DMS153 (cell line): ENCODE measurements around the gene CCDC63.
A peak's percentile ranks its signal among the peaks of the same experiment; 100 is the strongest.

Experiments
- DNase-seq: peaks from one replicate; lab custom pipeline; 2025; lab: John Stamatoyannopoulos, UW

CCDC63 gene

DNA sequence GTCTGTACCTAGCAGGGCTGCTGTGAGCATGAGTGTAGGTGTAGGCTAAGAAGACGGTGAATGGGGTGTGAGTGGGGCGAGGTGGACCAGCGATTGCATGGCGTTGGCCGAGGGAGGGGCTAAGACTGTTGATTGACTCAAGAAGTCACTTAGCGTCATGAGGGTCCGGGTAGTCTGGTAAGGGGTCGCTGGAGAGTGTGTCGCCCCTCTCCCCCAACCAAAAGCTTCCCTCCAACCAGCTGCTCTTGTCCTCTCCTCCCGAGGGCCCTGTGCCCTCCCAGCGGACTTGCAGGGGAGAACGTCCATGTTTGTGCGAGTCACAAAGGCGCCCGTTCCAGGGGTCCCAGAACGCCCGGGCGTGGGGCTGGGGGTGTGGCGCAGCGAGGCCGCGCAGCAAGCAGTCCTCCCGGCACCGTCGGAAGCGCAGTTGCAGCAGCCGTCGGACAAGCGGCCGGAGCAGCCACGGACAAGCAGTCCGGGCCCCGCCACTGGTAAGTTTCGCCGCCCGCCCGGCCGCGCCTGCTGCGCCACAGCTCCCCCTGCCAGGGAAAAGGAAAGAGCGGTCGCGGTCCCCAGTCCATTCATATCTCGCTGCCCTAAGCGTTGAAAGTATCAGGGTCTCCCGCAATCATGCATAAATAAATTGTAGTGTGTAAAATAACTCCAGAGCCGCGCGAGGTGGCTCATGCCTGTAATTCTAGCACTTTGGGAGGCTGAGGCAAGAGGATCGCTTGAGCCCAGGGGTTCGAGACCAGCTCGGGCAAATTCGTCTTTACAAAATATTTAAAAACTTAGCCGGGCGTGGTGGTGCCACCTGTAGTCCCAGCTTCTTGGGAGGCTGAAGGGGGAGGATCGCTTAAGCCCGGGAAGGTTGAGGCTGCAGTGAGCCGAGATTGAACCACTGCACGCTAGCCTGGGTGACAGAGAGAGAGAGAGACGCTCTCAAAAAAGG, at the start of gene CCDC63:
CCDC63 (plus strand) TSS at position 373 of the 952 bp plus-strand sequence. CDS start 5,968 bp downstream, outside the sequence.
- DNase-seq, result no peak

DNA sequence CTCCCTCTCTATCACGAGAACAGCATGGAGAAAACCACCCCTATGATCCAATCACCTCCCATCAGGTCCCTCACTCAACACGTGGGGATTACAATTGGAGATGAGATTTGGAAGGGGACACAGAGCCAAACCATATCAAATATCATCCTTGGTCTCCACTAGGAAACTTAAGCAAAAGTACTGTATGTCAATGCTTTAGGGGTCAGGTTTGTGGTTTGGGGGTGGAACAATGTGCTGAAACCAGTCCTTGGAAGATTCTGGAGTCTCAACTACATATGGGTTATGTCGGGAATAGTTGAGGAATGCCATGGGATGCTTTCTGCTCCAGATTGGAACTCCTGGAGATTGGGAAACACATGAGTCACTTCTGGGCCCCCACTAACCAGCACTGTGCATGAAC, 48.3 kb upstream of the CCDC63 start:
- no peak for DNase-seq

DNA sequence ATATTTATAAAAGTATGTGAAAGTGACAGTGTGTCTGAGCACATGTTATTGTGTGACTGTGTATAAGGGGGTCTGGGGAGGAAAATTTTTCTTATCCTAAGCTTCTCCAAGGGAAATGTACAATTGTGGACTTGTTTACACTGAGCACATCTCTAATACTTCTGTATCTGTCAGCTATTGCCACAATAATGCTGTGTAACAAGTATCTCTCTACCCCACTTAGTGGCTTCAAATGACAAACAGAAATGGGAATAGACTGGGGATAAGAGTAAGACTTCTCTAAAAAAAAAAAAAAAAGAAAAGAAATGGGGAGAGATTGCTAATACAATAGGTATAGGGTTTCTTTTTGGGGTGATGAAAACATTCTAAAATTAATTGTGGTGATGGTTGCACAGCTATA, 44.3 kb upstream of the CCDC63 start:
- DNase-seq, result no peak

DNA sequence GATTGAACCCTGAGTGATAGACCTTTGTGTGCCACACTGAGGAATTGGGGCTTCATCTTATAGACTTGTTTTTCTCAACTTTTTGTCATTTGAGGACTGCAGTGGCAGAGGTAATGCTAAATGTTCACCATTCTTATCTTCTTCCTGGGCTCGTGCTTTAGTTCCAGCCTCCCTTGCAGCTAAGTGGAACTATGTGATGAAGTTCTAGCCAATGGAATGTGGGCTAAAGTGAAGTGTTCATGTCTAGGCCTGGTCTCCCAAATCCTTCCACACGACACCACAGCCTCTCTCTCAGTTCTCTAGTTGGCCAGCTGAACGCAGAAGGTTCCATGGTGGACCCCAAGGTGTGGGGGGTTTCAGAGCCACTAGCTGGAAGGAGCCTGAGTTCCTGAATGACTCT, 42.4 kb upstream of the CCDC63 start:
- DNase-seq, result no peak

DNA sequence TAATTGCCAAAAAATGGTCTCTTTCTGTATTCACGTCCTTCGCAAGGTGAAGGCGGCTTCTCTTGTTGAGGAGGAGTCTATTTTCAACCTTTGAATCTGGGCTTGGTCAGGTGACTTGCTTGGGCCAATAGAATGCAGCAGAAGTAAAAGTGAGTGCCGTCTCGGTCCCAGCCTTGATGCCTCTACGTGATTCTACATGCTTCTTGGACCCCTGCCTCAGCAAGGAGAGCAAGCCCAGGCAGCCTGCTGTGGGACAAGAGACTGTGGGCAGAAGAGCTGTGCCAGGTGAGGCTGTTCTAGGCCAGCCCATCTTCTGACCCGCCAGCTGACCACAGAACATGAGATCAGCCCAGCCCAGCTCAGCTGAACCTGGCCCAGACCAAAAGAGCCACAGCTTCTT, 39.1 kb upstream of the CCDC63 start:
- DNase-seq, result no peak

DNA sequence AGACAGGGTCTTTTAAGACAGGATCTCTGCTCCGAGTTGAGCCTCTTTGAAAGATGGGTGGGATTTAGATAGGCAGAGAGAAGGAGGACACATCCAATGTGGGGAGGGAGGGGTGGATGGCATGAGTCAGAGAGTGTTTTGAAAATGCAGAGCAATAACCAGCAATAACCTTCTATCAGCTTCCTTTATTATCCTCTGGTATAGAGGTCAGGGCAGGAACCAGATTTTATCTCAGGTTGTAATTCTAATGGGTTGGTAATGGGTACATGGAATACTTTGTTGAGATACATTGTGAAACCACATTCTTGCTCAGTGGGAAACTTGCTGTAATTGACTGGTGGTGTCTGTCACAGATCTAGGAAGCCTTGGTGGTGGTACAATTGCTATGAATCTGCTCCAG, 37.6 kb upstream of the CCDC63 start:
- DNase-seq, result no peak

DNA sequence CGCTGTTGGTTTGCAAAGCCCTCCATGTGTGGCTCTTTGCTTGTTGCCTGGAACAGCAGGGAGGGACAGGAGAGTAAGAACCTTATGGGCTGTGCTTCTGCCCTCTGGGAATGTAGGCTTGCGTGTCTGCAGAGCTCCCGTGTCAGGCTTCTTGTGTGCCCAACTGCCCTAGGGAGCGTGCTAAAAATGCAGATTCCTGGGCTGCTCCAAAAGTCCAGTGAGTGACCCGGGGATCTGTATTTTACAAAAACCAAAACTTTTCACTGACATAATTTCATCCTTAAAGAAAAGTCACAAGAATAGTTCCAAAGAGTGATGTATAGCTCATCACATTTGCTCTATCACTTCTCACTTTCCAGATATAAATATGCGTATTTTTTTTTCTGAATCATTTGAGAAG, 34.8 kb upstream of the CCDC63 start:
- DNase-seq, result no peak

DNA sequence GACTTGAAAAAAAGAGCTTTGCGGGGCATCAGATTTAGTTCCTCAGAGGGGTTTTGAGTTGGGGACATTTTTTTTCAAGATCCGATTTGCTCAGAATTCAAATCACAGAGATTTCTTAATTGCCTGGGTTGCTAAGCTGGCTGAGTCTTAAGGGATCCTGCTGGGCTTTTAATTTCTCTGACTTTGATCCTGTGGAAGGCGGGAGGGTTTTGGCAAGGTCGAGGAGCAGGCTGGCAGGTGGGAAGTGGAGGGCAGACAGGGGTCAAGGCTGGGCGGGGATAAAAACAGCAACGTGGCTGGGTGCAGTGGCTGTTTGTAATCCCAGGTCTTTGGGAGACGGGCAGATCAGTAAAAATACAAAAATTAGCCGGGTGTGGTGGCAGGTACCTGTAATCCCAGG, 33.5 kb upstream of the CCDC63 start:
- DNase-seq, result no peak

DNA sequence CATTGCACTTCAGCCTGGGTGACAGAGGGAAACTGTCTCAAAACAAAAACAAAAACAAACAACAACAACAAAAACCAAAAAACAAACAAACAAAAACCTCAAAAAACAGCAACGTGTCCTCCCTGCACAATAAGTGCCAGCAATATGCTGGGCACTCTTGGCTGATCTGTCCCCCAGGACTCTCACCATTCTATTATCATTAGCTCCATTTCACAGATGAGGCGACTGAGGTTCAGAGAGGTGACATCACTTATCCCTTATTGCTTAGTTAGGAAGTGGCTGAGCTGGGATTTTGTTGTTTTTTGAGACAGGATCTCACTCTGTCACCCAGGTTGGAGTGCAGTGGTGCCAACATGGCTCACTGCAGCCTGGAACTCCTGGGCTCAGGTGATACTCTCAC, 33.0 kb upstream of the CCDC63 start:
- DNase-seq, result no peak

DNA sequence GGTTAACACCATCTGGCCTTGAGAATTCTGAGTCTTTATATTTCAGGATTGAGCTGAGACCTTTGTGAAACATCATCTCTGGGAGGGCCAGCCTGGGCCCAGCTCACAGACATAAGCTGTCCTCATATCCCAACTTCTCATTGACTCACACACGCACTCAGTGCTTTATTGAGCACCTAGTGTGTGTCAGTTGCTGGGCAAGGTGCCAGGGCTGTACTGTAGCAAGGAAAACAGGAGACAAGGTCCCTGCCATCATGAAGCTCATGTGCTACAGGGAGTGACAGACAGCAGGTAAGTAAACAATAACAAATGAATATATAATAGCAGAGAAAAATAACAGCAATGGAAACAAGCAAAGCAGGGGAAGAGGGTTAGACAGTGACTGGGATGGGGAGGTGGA, 30.5 kb upstream of the CCDC63 start:
- no peak for DNase-seq

DNA sequence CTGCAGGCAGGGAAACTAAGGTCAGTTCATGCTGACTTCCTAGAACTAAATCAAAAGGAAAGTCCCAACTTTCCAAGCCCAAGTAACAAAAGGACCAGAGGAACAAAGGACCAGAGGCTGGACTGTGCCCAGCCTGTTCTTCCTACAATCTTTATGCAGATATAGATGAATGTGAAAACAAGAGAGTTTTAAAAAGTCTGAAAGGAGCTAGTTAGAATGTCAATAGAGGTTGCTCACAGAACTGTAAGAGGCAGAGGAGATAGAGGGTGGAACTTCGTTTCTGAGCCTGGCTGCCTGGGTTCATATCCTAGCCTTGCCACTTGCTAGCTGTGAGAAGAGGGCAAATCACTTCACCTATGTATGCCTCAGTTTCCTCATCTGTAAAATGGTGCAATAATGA, 30.0 kb upstream of the CCDC63 start:
- no peak for DNase-seq

DNA sequence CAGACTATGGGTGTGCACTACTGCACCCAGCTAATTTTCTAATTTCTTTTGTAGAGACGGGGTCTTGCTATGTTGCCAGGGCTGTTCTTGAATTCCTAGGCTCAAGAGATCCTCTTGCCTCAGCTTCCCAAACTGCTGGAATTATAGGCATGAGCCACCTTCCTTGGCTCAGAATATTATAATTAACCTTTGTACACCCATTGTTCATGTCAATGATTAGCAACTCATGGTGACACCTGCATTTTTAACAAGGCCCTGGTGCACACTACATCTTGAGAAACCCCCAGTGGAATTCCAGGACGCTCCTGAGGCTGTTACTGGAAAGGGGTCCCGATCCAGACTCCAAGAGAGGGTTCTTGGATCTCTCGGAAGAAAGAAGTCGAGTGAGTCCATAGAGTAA, 28.3 kb upstream of the CCDC63 start:
- DNase-seq, result no peak

DNA sequence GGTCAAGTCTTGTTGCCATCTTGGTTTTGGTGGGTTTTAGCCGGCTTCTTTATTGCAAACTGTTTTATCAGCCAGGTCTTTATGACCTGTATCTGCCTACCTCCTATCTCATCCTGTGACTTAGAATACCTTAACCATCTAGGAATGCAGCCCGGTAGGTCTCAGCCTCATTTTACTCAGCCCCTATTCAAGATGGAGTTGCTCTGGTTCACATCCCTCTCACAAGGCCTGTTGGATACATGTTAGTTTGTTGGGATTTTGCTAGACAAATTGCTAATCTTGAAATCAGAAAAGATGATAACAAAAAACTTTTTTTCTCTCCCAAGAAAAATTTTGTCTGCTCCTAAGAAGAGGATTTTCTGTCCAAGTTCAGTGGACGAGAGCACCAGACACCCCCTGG, 27.6 kb upstream of the CCDC63 start:
- no peak for DNase-seq

DNA sequence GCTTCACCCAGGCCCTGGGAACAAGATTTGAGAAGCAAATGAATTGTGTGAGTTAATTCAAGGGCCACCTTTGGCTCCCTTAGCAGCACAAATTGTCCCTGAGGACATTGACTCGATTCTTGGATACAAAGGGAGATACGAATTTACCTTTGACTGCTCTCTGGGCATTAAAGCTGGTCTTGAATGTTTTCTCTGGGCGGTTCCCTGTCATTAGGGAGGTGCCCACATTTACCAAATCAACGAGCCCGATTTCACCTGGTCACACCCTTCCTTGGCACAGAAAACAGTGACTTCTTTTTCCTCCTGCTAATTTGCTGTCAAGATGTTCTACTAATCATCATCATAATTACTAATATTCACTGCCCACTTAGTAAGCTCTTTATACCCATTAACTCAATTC, 27.1 kb upstream of the CCDC63 start:
- no peak for DNase-seq

DNA sequence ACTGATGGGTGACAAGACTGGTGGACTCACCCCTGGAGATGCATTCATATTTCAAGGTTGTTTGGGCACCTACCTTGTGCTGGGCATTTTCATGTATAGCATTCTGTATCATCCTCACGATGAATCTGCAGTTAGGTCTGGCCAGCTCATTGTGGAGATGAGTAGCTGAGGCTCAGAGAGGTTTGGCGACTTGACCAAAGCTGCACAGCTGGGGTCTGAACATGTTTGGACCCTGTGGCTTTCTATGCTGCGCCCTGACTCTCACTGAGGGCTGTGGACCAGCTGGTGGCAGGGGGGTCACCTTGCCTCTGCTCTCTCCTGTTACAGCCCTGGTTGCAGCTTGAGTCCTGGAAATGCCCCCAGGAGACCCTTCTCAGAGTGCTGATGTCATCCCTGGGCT, 24.9 kb upstream of the CCDC63 start:
- no peak for DNase-seq

DNA sequence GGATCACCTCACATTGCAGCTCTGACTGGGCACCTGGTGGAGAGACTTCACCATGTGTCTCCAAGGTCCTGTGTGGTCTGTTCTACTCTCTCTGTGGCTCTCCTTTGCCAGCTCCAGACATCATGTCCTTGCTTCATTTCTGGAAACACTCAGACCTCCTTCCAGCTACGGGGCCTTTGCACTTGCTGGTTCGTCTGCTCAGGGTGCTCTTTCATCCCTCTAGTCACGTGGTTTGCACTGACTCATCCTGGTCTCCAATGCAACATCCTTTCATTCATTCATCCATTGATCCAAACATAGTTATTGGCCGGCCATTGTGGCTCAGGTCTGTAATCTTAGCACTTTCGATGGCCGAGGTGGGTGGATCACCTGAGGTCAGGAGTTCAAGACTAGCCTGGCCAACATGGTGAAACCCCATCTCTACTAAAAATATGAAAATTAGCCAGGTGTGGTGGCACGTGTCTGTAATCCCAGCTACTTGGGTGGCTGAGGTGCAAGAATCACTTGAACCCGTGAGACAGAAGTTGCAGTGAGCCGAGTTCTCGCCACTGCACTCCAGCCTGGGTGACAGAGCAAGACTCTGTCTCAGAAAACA, 23.9 kb upstream of the CCDC63 start:
- DNase-seq, result no peak

DNA sequence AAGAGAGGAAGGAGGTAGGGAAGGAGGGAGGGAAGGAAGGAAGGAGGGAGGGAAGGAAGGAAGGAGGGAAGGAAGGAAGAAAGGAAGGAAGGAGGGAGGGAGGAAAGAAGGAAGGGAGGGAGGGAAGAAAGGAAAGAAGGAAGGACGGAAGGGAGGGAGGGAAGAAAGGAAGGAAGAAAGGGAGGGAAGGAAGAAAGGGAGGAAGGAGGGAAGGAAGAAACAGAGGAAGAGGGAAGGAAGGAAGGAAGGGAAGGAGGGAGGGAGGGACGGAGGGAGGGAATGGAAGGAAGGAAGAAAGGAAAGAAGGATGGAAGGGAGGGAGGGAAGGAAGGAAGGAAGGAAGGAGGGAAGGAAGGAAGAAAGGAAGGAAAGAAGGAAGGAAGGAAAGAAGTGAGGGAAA, 22.4 kb upstream of the CCDC63 start:
- no peak for DNase-seq

DNA sequence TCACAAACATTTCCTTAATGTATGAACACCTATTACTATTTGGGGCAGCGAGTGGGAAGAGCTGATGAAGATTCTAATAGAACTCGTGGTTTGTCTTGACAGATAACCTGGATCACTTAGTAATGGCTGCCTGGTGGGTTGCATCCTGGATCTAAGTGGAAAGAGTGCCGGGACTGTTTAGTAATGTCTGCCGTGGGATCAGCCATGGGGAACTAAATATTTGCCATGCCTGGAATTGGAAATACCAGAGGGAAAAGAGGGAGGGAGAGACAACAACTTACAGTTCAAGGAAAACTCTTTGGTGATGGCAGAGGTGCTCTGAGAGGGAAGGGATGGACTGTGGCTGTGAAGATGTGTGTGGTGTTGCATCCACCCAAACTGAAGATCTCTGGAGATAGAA, 21.3 kb upstream of the CCDC63 start:
- no peak for DNase-seq

DNA sequence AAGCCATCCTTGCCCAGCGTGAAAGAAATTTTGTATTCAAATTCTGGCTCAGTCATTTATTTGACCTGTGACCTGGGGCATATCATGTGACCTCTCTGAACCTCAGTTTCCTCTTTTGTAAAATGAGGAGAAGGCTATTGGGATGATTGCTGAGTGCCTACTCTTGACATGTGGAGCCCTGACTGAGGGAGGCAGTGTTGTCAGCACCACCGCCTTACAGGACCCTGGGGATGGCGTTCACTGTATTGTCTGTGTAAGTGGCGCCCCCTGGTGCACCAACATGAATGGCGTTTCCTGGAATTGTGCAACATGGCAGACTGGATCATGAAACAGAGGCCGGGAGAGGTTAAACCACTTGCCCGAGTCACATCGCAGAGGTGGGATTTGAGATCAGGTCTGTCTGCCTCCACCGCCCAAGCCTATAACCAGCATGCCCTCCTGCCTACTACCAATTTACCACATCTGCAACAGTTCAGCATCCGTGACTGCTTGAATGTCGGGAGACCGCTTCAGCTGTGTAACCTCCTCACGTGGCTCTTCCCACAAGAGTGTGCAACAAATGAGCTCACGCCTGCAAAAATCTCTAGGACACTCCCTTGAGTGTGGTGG, 20.1 kb upstream of the CCDC63 start:
- DNase-seq, result peak; percentile 64

DNA sequence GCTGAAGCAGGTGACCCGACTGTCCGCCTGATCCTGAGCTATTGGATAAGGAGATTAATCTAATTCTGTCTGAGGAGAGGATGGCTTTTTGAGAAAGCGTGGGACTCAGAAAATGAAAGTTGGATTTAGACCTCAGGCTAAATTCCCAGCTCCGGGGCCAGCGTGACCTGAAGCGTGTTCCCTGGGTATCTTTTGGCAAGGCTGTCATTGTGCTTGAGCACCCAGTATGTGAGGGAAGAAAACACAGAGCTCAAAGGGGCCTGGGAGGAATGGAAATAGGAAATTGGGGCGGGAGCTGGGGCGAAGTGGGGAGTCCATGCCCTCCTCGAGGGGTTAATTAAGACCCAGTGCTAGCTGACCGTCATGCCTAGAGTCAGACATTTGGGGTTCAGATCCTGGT, 17.5 kb upstream of the CCDC63 start:
- no peak for DNase-seq

DNA sequence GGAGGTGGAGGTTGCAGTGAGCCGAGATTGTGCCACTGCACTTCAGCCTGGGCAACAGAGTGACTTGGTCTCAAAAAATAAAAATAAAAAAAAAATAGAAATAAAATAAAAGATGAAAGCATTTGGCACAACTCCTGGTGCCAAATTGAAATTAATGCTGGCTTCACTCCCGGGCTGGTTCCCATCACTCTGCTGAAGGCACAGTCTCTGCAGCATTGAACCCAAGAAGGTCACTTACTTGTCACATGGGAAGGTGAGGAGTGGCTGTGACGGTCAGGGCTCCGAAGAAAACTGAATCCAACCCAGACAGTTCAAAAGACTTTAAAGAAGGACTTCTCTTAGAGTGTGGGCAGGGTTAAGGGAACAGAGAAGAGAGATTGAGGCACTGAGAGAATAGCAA, 10.5 kb upstream of the CCDC63 start:
- DNase-seq, result no peak

DNA sequence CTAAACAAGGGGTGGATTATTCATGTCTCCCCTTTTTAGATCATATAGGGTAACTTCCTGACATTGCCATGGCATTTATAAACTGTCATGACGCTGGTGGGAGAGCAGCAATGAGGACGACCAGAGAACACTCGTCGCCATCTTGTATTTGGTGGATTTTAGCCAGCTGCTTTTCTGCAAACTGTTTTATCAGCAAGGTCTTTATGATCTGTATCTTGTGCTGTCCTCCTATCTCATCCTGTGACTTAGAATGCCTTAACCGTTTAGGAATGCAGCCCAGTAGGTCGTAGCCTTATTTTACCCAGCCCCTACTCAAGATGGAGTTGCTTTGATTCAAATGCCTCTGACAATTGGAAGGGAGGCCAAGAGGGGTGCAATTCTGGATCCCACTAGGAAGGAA, 5.8 kb upstream of the CCDC63 start:
- DNase-seq, result no peak

DNA sequence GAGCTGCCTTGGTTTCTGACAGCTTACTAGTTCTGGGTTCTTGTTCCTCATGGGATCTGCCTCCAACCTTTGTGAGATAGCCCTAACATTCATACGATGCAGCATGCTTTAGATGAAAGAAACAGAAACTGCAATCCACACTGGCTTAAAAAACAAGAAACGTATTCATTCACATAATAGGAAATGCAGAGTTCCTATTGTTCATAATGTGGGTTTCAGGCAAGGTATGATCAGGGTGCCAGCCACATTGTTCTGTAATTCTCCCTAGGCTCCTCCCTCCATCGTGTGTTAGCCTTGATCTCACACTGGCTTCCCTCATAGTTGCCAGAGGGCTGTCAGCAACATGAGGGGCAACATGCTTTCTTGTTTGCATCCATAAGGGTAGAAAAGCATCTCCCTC, 2.7 kb upstream of the CCDC63 start:
- DNase-seq, result no peak
